B cell (primary cell): ENCODE measurements around the gene BAIAP3. TPM values are rescaled to one million over a fixed set of nuclear protein-coding genes. Genes with fewer than 3 reads are reported as not detected.

Source experiments
- ATAC-seq: fragments of 200-7000 bp; cut with Tn5 transposase; one replicate; pipeline ENCODE4 v1.10.0; 2021; ENCODE audit warnings: low read depth, mild to moderate bottlenecking, moderate number of reproducible peaks, moderate library complexity
- CTCF ChIA-PET: fragments of 350-600 bp; sonication (Branson Sonifier 250); formaldehyde crosslinking; loops from one replicate; lab custom pipeline; 2021; ENCODE audit warnings: antibody characterized with exemption, inconsistent platforms; lab: Charles Lee
- POLR2A ChIA-PET: fragments of 350-600 bp; sonication (Branson Sonifier 250); formaldehyde crosslinking; loops from one replicate; lab custom pipeline; 2021; ENCODE audit warnings: antibody characterized with exemption; lab: Charles Lee
- DNase-seq: peaks from one replicate; pipeline ENCODE4 v3.0.0; 2013
- H2AFZ ChIP-seq: 2 replicates; pipeline ENCODE4 v1.6.1; 2012; ENCODE audit warnings: mild to moderate bottlenecking, low read depth, low read length; ENCODE audit not compliant: insufficient read depth, poor library complexity, severe bottlenecking
- H3K27ac ChIP-seq, 2 donors: 1 replicate in 1 of 2; 2 replicates in 1 of 2; pipeline ENCODE4 v1.5.1; 2012 to 2013; ENCODE audit warnings: low read length in 2 of 2, mild to moderate bottlenecking in 2 of 2, moderate library complexity in 1 of 2
- H3K27me3 ChIP-seq, 4 experiments: fragments of 200-600 bp in 1 of 4; sonication (generic) in 1 of 4; replicated peaks in 1 of 4; 1 replicate in 2 of 4; 2 replicates in 2 of 4; pipeline versions ENCODE4 v1.6.1 to v1.7.0; 2013 to 2016; ENCODE audit warnings: low read length in 3 of 4, mild to moderate bottlenecking in 2 of 4, mixed read lengths in 1 of 4, moderate library complexity in 1 of 4; ENCODE audit not compliant: insufficient read depth in 4 of 4, control insufficient read depth in 3 of 4; ENCODE audit errors: control extremely low read depth in 1 of 4
- H3K36me3 ChIP-seq, 2 experiments: replicated peaks in 1 of 2; 1 replicate in 1 of 2; 2 replicates in 1 of 2; pipeline versions ENCODE4 v1.6.1 to v1.7.1; 2013; ENCODE audit warnings: low read length in 1 of 2; ENCODE audit not compliant: insufficient read depth in 2 of 2, control insufficient read depth in 1 of 2; ENCODE audit errors: control extremely low read depth in 1 of 2, extremely low read depth in 1 of 2
- H3K4me1 ChIP-seq, 2 donors: fragments of 200-600 bp in 1 of 2; sonication (generic) in 1 of 2; 1 replicate in 1 of 2; 2 replicates in 1 of 2; pipeline versions ENCODE4 v1.5.1 to v1.6.1; 2013 to 2017; ENCODE audit warnings: low read length in 2 of 2; ENCODE audit not compliant: control insufficient read depth in 2 of 2, insufficient read depth in 2 of 2
- H3K4me2 ChIP-seq: replicated peaks from 2 replicates; pipeline ENCODE3; 2012; ENCODE audit warnings: mild to moderate bottlenecking, low read depth, low read length; ENCODE audit not compliant: poor library complexity, severe bottlenecking
- H3K4me3 ChIP-seq, 5 experiments: fragments of 200-600 bp in 1 of 5; sonication (generic) in 1 of 5; 1 replicate in 3 of 5; 2 replicates in 2 of 5; pipeline versions ENCODE4 v1.5.1 to v1.7.0; 2011 to 2016; ENCODE audit warnings: low read length in 4 of 5, mild to moderate bottlenecking in 4 of 5, low read depth in 2 of 5, control low read depth in 1 of 5, moderate library complexity in 1 of 5; ENCODE audit not compliant: insufficient read depth in 1 of 5; ENCODE audit errors: control extremely low read depth in 1 of 5, extremely low read depth in 1 of 5
- H3K79me2 ChIP-seq: fragments of 200-600 bp; sonication (generic); one replicate; pipeline ENCODE4 v1.6.0; 2016; ENCODE audit warnings: low read length; ENCODE audit not compliant: control insufficient read depth, insufficient read depth
- H3K9ac ChIP-seq: fragments of 200-600 bp; sonication (generic); 2 replicates; pipeline ENCODE4 v1.6.1; 2017; ENCODE audit warnings: mild to moderate bottlenecking, low read length, moderate library complexity
- H3K9me3 ChIP-seq, 3 donors: one replicate each; pipeline versions ENCODE4 v1.6.1 to v1.7.1; 2013; ENCODE audit warnings: low read length in 2 of 3; ENCODE audit not compliant: control insufficient read depth in 2 of 3, insufficient read depth in 1 of 3; ENCODE audit errors: control extremely low read depth in 1 of 3
- H4K20me1 ChIP-seq: 2 replicates; pipeline ENCODE4 v1.6.0; 2012; ENCODE audit warnings: mild to moderate bottlenecking, low read length; ENCODE audit not compliant: insufficient read depth, control insufficient read depth, poor library complexity, severe bottlenecking
- H3K27ac Mint-ChIP-seq: one replicate; pipeline ENCODE4 v1.8.0; 2021; ENCODE audit warnings: mixed read lengths
- H3K27me3 Mint-ChIP-seq: one replicate; pipeline ENCODE4 v1.8.0; 2021; ENCODE audit warnings: mixed read lengths
- H3K4me1 Mint-ChIP-seq: one replicate; pipeline ENCODE4 v1.8.0; 2021; ENCODE audit warnings: mixed read lengths
- H3K4me3 Mint-ChIP-seq: one replicate; pipeline ENCODE4 v1.8.0; 2021; ENCODE audit warnings: mixed read lengths
- H3K9me3 Mint-ChIP-seq: one replicate; pipeline ENCODE4 v1.8.0; 2022; ENCODE audit warnings: mixed read lengths; ENCODE audit not compliant: insufficient read depth
- CTCF ChIP-seq: fragments of 200-600 bp; IDR thresholded peaks from one replicate; pipeline ENCODE4 v1.8.0; 2022; ENCODE audit warnings: antibody characterized with exemption, mild to moderate bottlenecking
- EZH2 ChIP-seq: IDR thresholded peaks from 2 replicates; pipeline ENCODE4 v1.6.1; 2012; ENCODE audit warnings: borderline replicate concordance, low read depth, mild to moderate bottlenecking, moderate library complexity, low read length; ENCODE audit not compliant: insufficient read depth, poor library complexity, severe bottlenecking
- WGBS: methylation state at CpG from one replicate; pipeline ENCODE4 v1.1.5; 2013; ENCODE audit warnings: missing lambda C conversion rate; ENCODE audit not compliant: insufficient coverage; 5-methylcytosine and 5-hydroxymethylcytosine counted together
- intact Hi-C: fragments of 100-400 bp; cut with micrococcal nuclease; formaldehyde crosslinking; loops from one replicate; pipeline ENCODE4 v1.10.0; 2022
- polyA plus RNA-seq: library from polyadenylated mRNA; depleted of rRNA; stranded (reverse); fragments of >200 nt; gene quantifications from 2 replicates; pipeline ENCODE4 v1.2.3, GENCODE V29; 2012
- total RNA-seq, 2 donors: library from RNA; stranded (reverse); fragments of 120-200 nt in 1 of 2; gene quantifications; 1 replicate in 1 of 2; 2 replicates in 1 of 2; pipeline versions ENCODE4 v1.2.3 to v1.2.4, GENCODE V29; 2013 to 2022

BAIAP3 gene
- total and polyA plus RNA-seq, 2 donors (not counting 1 experiment from before 2014, with no cell fraction given) = 119 to 130 TPM

- Histone ChIP-seq H4K20me1 (peaks cover 18% of the 10 kb centered on the region), H3K4me3 (no peak overlapping the region), H2AFZ (no peak overlapping the region), H3K4me2 (peak overlapping the region; percentile 97), H3K79me2 (peaks cover 3% of the 10 kb centered on the region), H3K4me1 (peaks cover 48 to 60% of the 10 kb centered on the region in 2 donors), H3K27ac (no peak overlapping the region), H3K27me3 (peaks cover 0 to 43% (median 18%) of the 10 kb centered on the region in 4 experiments), H3K9ac (no peak overlapping the region), H3K9me3 (peaks cover 0 to 22% (median 2%) of the 10 kb centered on the region in 3 donors), H3K36me3 (no peaks in the 10 kb centered on the region)
- Mint-ChIP-seq H3K27me3 (peaks cover 7% of the 10 kb centered on the region), H3K4me3 (peak overlapping the region; percentile 57), H3K27ac (peak overlapping the region; percentile 20), H3K9me3 (no peaks in the 10 kb centered on the region), H3K4me1 (peaks cover 23% of the 10 kb centered on the region)
- no peak for ATAC-seq
- TF ChIP-seq EZH2 (no peak), CTCF (no peak)
- ChIA-PET POLR2A (interaction anchor here (0.7 kb wide), 1 partner anchor 11 kb away, joined by 3 read pairs; no protein-coding TSS in a partner anchor), CTCF (interaction anchor here (0.7 to 1.9 kb wide), 4 partner anchors 28 to 72 kb away, joined by 3 to 6 read pairs (median 3); no protein-coding TSS in a partner anchor)
- 34% methylated on average over 12 of the region's 16 CpGs for WGBS
- DNase-seq = no peak
- intact Hi-C loops = no loop called here
Observed at GRCh38 chr16:1335211-1335971, 1.9 kb downstream of the BAIAP3 start.

- TF ChIP-seq EZH2 = no peak
- TF ChIP-seq CTCF = no peak
- Mint-ChIP-seq H3K27ac (no peak overlapping the region), H3K9me3 (no peaks in the 10 kb centered on the region), H3K4me3 (no peak overlapping the region), H3K4me1 (peaks cover 27% of the 10 kb centered on the region), H3K27me3 (peaks cover 7% of the 10 kb centered on the region)
- ChIA-PET CTCF (interaction anchor here (0.7 to 1.9 kb wide), 4 partner anchors 28 to 72 kb away, joined by 3 to 6 read pairs (median 3); no protein-coding TSS in a partner anchor), POLR2A (no interaction called here)
- H3K4me3 ChIP-seq = no peak overlapping the region
- DNase-seq (no peak), ATAC-seq (no peak)
- no peak overlapping the region for H3K27ac ChIP-seq
- H4K20me1 ChIP-seq = peaks cover 18% of the 10 kb centered on the region
- H3K4me1 ChIP-seq = peaks cover 46 to 54% of the 10 kb centered on the region in 2 donors
- H3K4me2 ChIP-seq = no peak overlapping the region
- peaks cover 0 to 18% (median 0%) of the 10 kb centered on the region in 3 donors for H3K9me3 ChIP-seq
- H2AFZ ChIP-seq = no peak overlapping the region
- H3K36me3 ChIP-seq = no peaks in the 10 kb centered on the region
- intact Hi-C loops = no loop called here
- 5% methylated on average over 9 of the region's 12 CpGs for WGBS
- no peak overlapping the region for H3K9ac ChIP-seq
- H3K27me3 ChIP-seq = peaks cover 0 to 43% (median 18%) of the 10 kb centered on the region in 4 experiments
- peaks cover 3% of the 10 kb centered on the region for H3K79me2 ChIP-seq
Observed at GRCh38 chr16:1335996-1336395, 2.6 kb downstream of the BAIAP3 start.
